Subcutaneous adipose tissue (tissue), 4 donors: ENCODE data around the gene TPX2. TPM values are rescaled to one million over a fixed set of nuclear protein-coding genes. Genes with fewer than 3 reads are reported as not detected.

Experiments
- CTCF ChIP-seq: fragments of 450-650 bp; IDR thresholded peaks from one replicate; pipeline ENCODE4 v1.5.1; 2016; ENCODE audit warnings: low read depth, mild to moderate bottlenecking, control low read depth, antibody characterized with exemption, moderate library complexity
- total RNA-seq, 4 donors: library from RNA; depleted of rRNA; stranded (reverse); fragments of >200 nt; gene quantifications; one replicate each; pipeline ENCODE4 v1.1.0, GENCODE V29; 2016

The TPX2 gene
- total RNA-seq, 4 donors from 2014 or later = 0.49 to 4.9 (median 2.9) TPM

- no peak for TF ChIP-seq CTCF
Measured at GRCh38 chr20:31713312-31714273, 25.5 kb upstream of the TPX2 start.

GRCh38 chr20:31715766-31716165 lies 23.3 kb upstream of the TPX2 start:
- TF ChIP-seq CTCF = no peak

GRCh38 chr20:31716351-31716750 lies 22.7 kb upstream of the TPX2 start:
- TF ChIP-seq CTCF = no peak

GRCh38 chr20:31716818-31717477 lies 22.1 kb upstream of the TPX2 start:
- no peak for TF ChIP-seq CTCF

GRCh38 chr20:31717478-31718201 lies 21.4 kb upstream of the TPX2 start:
- no peak for TF ChIP-seq CTCF

GRCh38 chr20:31718952-31719643 lies 20.0 kb upstream of the TPX2 start:
- no peak for TF ChIP-seq CTCF
